Testis (tissue), 2 donors: Measurements from ENCODE around the gene HTN3.

Source experiments
- CTCF ChIP-seq, 3 experiments: fragments of 450-650 bp in 2 of 3; fragments of 200-600 bp in 1 of 3; sonication (generic) in 1 of 3; IDR thresholded peaks; one replicate each; pipeline ENCODE4 v1.5.1; 2016 to 2019; ENCODE audit warnings: antibody characterized with exemption in 3 of 3, mild to moderate bottlenecking in 2 of 3, moderate library complexity in 1 of 3
- POLR2A ChIP-seq: fragments of 450-650 bp; IDR thresholded peaks from one replicate; pipeline ENCODE4 v1.6.1; 2017; ENCODE audit warnings: antibody characterized with exemption, mild to moderate bottlenecking, moderate library complexity

- TF ChIP-seq CTCF (IDR thresholded peaks at IDR 0.05) = no peak
- no peak for TF ChIP-seq POLR2A
Observed at GRCh38 chr4:70059149-70059548, 30.9 kb downstream of the HTN3 start.
